GM21381 (cell line): ENCODE results near the gene DEFB123.
"Not testable (repeated sequence)": the region's sequence is repeated elsewhere in the genome, so short reads cannot be mapped to it uniquely, and the experiment has no call there.

Source experiments
- ATAC-seq: cut with Tn5 transposase; IDR thresholded peaks from one replicate; pipeline ENCODE4 v1.9.1; 2021; ENCODE audit warnings: mild to moderate bottlenecking, moderate library complexity; ENCODE audit not compliant: unreplicated experiment

DEFB123 gene

GRCh38 chr20:31440012-31440659 is at the start of gene DEFB123:
DEFB123 (plus strand) TSS chr20:31440632; CDS start chr20:31440699, 67 bp downstream.
- no peak for ATAC-seq

- no peak for ATAC-seq
Observed at GRCh38 chr20:31392836-31393235, 47.6 kb upstream of the DEFB123 start.

- ATAC-seq, result no peak
Observed at GRCh38 chr20:31394900-31395299, 45.5 kb upstream of the DEFB123 start.

GRCh38 chr20:31403886-31404285 is 36.5 kb upstream of the DEFB123 start:
- no peak for ATAC-seq

GRCh38 chr20:31406115-31406514 is 34.3 kb upstream of the DEFB123 start, which contains the start of gene DEFB121:
DEFB121 (minus strand) TSS chr20:31406215; CDS start chr20:31406152, 63 bp downstream.
- ATAC-seq, result no peak

GRCh38 chr20:31410011-31410410 is 30.4 kb upstream of the DEFB123 start:
- ATAC-seq, result no peak

GRCh38 chr20:31414381-31414780 is 26.1 kb upstream of the DEFB123 start:
- no peak for ATAC-seq

GRCh38 chr20:31415653-31416052 is 24.8 kb upstream of the DEFB123 start:
- no peak for ATAC-seq

GRCh38 chr20:31418307-31418706 is 22.1 kb upstream of the DEFB123 start:
- ATAC-seq, result no peak

GRCh38 chr20:31425797-31426196 is 14.6 kb upstream of the DEFB123 start:
- ATAC-seq, result no peak

GRCh38 chr20:31426891-31427551 is 13.4 kb upstream of the DEFB123 start:
- not testable (repeated sequence) for ATAC-seq

GRCh38 chr20:31427576-31427975 is 12.9 kb upstream of the DEFB123 start:
- ATAC-seq, result not testable (repeated sequence)

GRCh38 chr20:31430568-31431115 is 9.8 kb upstream of the DEFB123 start:
- no peak for ATAC-seq

- ATAC-seq, result no peak
Observed at GRCh38 chr20:31446084-31446819, 5.8 kb downstream of the DEFB123 start.

- no peak for ATAC-seq
Observed at GRCh38 chr20:31449511-31450414, 9.3 kb downstream of the DEFB123 start.

GRCh38 chr20:31452575-31452974 is 12.1 kb downstream of the DEFB123 start:
- ATAC-seq, result no peak

- no peak for ATAC-seq
Observed at GRCh38 chr20:31454361-31454760, 13.9 kb downstream of the DEFB123 start.

GRCh38 chr20:31470946-31471345 is 30.5 kb downstream of the DEFB123 start:
- not testable (repeated sequence) for ATAC-seq

- ATAC-seq, result no peak
Observed at GRCh38 chr20:31472395-31473330, 32.2 kb downstream of the DEFB123 start.
